PC-9 (cell line): ENCODE data around the gene TRMT2A. TPM values are rescaled to one million over a fixed set of nuclear protein-coding genes. Genes with fewer than 3 reads are reported as not detected.
A peak's percentile ranks its signal among the peaks of the same experiment; 100 is the strongest.

Experiments used
- BruUV-seq: library from RNA; stranded (reverse); fragments of 400-500 nt; replicated peaks from 2 replicates; lab custom pipeline; 2021; lab: Mats Ljungman, UMichigan
- CTCF ChIA-PET: fragments of 300-600 bp; sonication (Branson Sonifier 250); formaldehyde crosslinking; loops from one replicate; lab custom pipeline; 2022; ENCODE audit warnings: antibody characterized with exemption; lab: Charles Lee
- POLR2A ChIA-PET: fragments of 300-600 bp; sonication (Branson Sonifier 250); formaldehyde crosslinking; loops from one replicate; lab custom pipeline; 2022; ENCODE audit warnings: antibody characterized with exemption; ENCODE audit not compliant: unreplicated experiment; lab: Charles Lee
- DNase-seq, 2 experiments: peaks; one replicate each; pipeline versions ENCODE4 v3.0.0 to v3.0.0-alpha.2; 2015 to 2022; ENCODE audit warnings: mixed read lengths in 1 of 2
- H2AFZ ChIP-seq: fragments of 200-600 bp; sonication (generic); 2 replicates; pipeline ENCODE4 v1.8.1; 2017; ENCODE audit warnings: antibody characterized with exemption
- H3F3A ChIP-seq: fragments of 200-600 bp; sonication (generic); 2 replicates; pipeline ENCODE4 v1.8.1; 2017; ENCODE audit warnings: antibody characterized with exemption, mild to moderate bottlenecking, low read depth; ENCODE audit not compliant: insufficient read depth
- H3K27ac ChIP-seq: fragments of 200-600 bp; sonication (generic); 2 replicates; pipeline ENCODE4 v1.6.1; 2016; ENCODE audit warnings: mixed run types
- H3K27me3 ChIP-seq: fragments of 200-600 bp; sonication (generic); 2 replicates; pipeline ENCODE4 v1.6.1; 2016; ENCODE audit warnings: low read depth, mixed run types; ENCODE audit not compliant: insufficient read depth
- H3K36me3 ChIP-seq: fragments of 200-600 bp; sonication (generic); 2 replicates; pipeline ENCODE4 v1.6.1; 2016; ENCODE audit warnings: low read depth, mixed run types
- H3K4me1 ChIP-seq: fragments of 200-600 bp; sonication (generic); replicated peaks from 2 replicates; pipeline ENCODE4 v1.6.1; 2016; ENCODE audit warnings: mixed run types; ENCODE audit not compliant: insufficient read depth
- H3K4me2 ChIP-seq: fragments of 200-600 bp; sonication (generic); 2 replicates; pipeline ENCODE4 v1.6.1; 2017; ENCODE audit warnings: mixed run types
- H3K4me3 ChIP-seq: fragments of 200-600 bp; sonication (generic); 2 replicates; pipeline ENCODE4 v1.6.1; 2016; ENCODE audit warnings: mixed run types
- H3K79me2 ChIP-seq: fragments of 200-600 bp; sonication (generic); 2 replicates; pipeline ENCODE4 v1.6.1; 2017; ENCODE audit warnings: low read depth, mixed run types
- H3K9me2 ChIP-seq: fragments of 200-600 bp; sonication (generic); 2 replicates; pipeline ENCODE4 v1.8.1; 2017; ENCODE audit warnings: mild to moderate bottlenecking; ENCODE audit not compliant: insufficient read depth
- H3K9me3 ChIP-seq: fragments of 200-600 bp; sonication (generic); 2 replicates; pipeline ENCODE4 v1.8.1; 2016; ENCODE audit warnings: low read depth; ENCODE audit not compliant: insufficient read depth
- H4K20me1 ChIP-seq: fragments of 200-600 bp; sonication (generic); 2 replicates; pipeline ENCODE4 v1.8.1; 2017; ENCODE audit not compliant: insufficient read depth
- CTCF ChIP-seq: fragments of 200-600 bp; sonication (generic); conservative IDR thresholded peaks from 2 replicates; pipeline ENCODE4 v1.6.1; 2017; ENCODE audit warnings: mixed run types, antibody characterized with exemption, mild to moderate bottlenecking, moderate library complexity
- EZH2 ChIP-seq: fragments of 200-600 bp; sonication (generic); IDR thresholded peaks from 2 replicates; pipeline ENCODE4 v1.8.0; 2017; ENCODE audit warnings: antibody characterized with exemption, low read depth
- intact Hi-C: fragments of 100-400 bp; cut with micrococcal nuclease; formaldehyde crosslinking; loops from one replicate; pipeline ENCODE4 v1.10.0; 2022; ENCODE audit not compliant: unreplicated experiment
- total RNA-seq: library from RNA; stranded (reverse); gene quantifications from 2 replicates; pipeline ENCODE4 v1.2.3, GENCODE V29; 2021

Gene TRMT2A
- total RNA-seq, 1 experiment from 2014 or later: 31.5 TPM

GRCh38 chr22:20133930-20134549 is 17.0 kb upstream of the TRMT2A start:
- Histone ChIP-seq H3K4me3 (no peak overlapping the region), H3F3A (peaks cover 8% of the 10 kb centered on the region; the same call in 1 of the 2 replicates), H3K79me2 (no peaks in the 10 kb centered on the region), H3K27me3 (no peaks in the 10 kb centered on the region), H3K9me2 (no peaks in the 10 kb centered on the region), H3K4me2 (no peak overlapping the region), H3K27ac (no peak overlapping the region), H3K4me1 (no peaks in the 10 kb centered on the region; the same call in 1 of the 2 replicates), H4K20me1 (peaks cover 7% of the 10 kb centered on the region; the same call in 1 of the 2 replicates), H3K36me3 (no peaks in the 10 kb centered on the region), H2AFZ (no peak overlapping the region), H3K9me3 (no peaks in the 10 kb centered on the region)
- BruUV-seq: no TSS peak
- CTCF ChIA-PET: no interaction called here
- no peak for DNase-seq
- intact Hi-C loops: no loop called here
- TF ChIP-seq CTCF: no peak
- no peak for TF ChIP-seq EZH2
- POLR2A ChIA-PET: no interaction called here

DNA sequence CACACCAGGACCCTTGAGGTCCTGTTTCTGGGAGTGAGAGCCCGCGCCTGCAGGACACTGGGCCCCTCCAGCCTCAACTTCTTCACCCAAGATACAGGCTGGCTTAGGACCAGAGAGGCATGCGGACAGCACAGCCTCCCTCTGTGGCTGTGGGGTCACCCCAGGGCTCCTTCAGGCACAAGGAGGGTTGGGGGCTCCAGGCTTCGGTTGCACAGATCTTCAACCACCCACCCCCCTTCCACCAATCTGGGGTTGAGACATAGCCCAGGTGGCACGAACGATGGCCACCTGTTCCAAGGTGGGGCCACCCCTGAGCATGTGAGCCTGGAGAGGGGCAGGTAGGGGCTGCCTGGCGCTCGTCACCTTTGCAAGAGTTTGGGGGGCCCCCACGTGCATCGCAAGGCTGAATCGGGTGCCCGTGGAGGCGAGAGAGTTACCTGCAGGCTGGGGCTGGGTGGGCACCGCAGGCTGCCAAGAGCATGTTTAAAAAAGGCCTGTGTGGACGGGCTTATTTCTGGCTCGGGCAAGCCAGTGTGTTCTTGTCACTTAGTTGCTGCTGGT is 15.7 kb upstream of the TRMT2A start:
- Histone ChIP-seq H3K79me2 (no peaks in the 10 kb centered on the region), H3K4me1 (no peaks in the 10 kb centered on the region; the same call in 1 of the 2 replicates), H3K27ac (no peak overlapping the region), H3F3A (peaks cover 8% of the 10 kb centered on the region; the same call in 1 of the 2 replicates), H3K36me3 (no peaks in the 10 kb centered on the region), H3K9me3 (no peaks in the 10 kb centered on the region), H3K9me2 (no peaks in the 10 kb centered on the region), H3K27me3 (no peaks in the 10 kb centered on the region), H3K4me2 (peak overlapping the region; percentile 75), H2AFZ (no peak overlapping the region), H3K4me3 (peak overlapping the region; percentile 58), H4K20me1 (peaks cover 7% of the 10 kb centered on the region; the same call in 1 of the 2 replicates)
- ChIA-PET POLR2A (no interaction called here), CTCF (no interaction called here)
- no peak for TF ChIP-seq CTCF
- TF ChIP-seq EZH2: no peak
- DNase-seq: no peak
- intact Hi-C loops: no loop called here
- no TSS peak for BruUV-seq

DNA sequence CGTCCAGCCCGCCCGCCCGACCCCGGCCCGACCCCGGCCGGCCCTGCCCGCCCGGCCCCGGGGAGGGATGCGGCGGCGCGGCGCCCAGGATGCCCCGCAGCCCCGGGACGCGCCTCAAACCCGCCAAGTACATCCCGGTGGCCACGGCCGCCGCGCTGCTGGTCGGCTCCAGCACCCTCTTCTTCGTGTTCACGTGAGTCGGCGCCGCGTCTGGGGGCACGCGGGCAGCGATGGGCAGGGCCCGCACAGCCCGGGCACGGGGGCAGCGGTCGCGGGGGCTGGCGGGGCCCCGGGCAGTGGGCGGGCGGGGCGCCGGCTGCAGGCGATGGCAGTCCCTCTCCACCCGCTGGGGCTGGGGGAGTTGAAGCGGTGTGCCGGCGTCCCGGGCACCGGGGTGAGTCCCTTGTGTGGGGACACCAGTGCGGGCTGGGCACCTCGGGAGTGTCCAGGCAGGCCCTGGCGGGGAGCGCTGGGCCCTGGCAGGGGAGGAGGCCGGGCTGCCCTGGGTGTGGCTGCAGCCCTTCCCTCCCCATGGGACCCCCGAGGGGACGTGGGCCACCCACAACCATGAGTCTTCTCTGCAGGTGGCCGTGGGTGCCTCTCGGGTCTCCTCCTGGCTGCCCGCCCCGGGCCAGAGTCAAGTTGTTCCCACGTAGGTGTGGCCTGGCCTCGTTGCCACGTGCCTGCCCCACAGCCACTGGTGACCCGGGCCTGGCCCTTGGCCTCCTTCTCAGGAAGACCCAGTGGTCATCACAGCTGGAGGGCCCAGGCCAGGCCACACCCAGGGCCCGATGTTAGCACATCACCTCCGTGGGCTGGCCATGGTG is 15.0 kb upstream of the TRMT2A start:
- Histone ChIP-seq H4K20me1 (peaks cover 7% of the 10 kb centered on the region; the same call in 1 of the 2 replicates), H3K36me3 (no peaks in the 10 kb centered on the region), H3F3A (peaks cover 8% of the 10 kb centered on the region; the same call in 1 of the 2 replicates), H3K9me3 (no peaks in the 10 kb centered on the region), H3K27me3 (no peaks in the 10 kb centered on the region), H2AFZ (no peak overlapping the region), H3K9me2 (no peaks in the 10 kb centered on the region), H3K4me3 (peak overlapping the region; percentile 58), H3K4me2 (peak overlapping the region; percentile 75), H3K79me2 (no peaks in the 10 kb centered on the region), H3K27ac (no peak overlapping the region), H3K4me1 (no peaks in the 10 kb centered on the region; the same call in 1 of the 2 replicates)
- ChIA-PET POLR2A (no interaction called here), CTCF (no interaction called here)
- no peak for TF ChIP-seq CTCF
- no peak for TF ChIP-seq EZH2
- intact Hi-C loops: no loop called here
- no TSS peak for BruUV-seq
- DNase-seq: peak in 1 of 2 experiments; percentile 21
